ENCODE results near the gene LMBR1.

DNA sequence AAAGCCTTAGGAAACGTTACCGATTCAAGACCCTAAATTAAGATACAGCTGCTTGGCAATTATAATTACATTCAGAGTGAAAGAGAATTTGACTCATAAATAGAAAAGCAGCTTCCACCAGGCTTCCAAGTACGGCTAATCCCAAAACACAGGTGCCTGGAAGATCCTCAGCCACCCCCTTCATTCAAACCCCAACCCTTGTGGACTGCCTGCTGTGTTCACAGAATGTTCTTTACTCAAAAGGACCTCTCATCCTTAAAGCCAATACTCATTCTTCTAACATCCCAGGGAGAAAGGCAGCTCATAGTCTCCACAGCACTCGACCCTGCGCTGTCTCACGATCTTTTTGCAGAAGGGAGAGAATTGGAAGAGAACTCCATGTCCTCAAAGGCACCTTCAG, 219.5 kb downstream of the LMBR1 start:
- TF ChIP-seq, protein P1, sequence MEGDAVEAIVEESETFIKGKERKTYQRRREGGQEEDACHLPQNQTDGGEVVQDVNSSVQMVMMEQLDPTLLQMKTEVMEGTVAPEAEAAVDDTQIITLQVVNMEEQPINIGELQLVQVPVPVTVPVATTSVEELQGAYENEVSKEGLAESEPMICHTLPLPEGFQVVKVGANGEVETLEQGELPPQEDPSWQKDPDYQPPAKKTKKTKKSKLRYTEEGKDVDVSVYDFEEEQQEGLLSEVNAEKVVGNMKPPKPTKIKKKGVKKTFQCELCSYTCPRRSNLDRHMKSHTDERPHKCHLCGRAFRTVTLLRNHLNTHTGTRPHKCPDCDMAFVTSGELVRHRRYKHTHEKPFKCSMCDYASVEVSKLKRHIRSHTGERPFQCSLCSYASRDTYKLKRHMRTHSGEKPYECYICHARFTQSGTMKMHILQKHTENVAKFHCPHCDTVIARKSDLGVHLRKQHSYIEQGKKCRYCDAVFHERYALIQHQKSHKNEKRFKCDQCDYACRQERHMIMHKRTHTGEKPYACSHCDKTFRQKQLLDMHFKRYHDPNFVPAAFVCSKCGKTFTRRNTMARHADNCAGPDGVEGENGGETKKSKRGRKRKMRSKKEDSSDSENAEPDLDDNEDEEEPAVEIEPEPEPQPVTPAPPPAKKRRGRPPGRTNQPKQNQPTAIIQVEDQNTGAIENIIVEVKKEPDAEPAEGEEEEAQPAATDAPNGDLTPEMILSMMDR (IDR thresholded peaks at IDR 0.05), result no peak
- TF ChIP-seq SIN3A (IDR thresholded peaks at IDR 0.05; ENCODE audit: borderline replicate concordance, insufficient read depth, low read depth, low read length) (no peak), POLR2AphosphoS5 (IDR thresholded peaks at IDR 0.05; ENCODE audit: low read depth, low read length) (no peak), TCF7L2 (IDR thresholded peaks at IDR 0.05; ENCODE audit: low read depth, low read length) (no peak)
